NCI-H1105 (cell line): ENCODE data around the gene SPTBN2.
A peak's percentile ranks its signal among the peaks of the same experiment; 100 is the strongest.

Experiments
- DNase-seq: peaks from one replicate; lab custom pipeline; 2025; lab: John Stamatoyannopoulos, UW

The SPTBN2 gene

GRCh38 chr11:66638177-66639065, 90.6 kb downstream of the SPTBN2 start, which contains the start of gene RBM4:
TSS of gene RBM4 (plus strand) at chr11:66638703. CDS start at chr11:66639712, 1,009 bp downstream.
- peak; percentile 100 for DNase-seq

GRCh38 chr11:66637557-66638176, 91.3 kb downstream of the SPTBN2 start:
- no peak for DNase-seq

GRCh38 chr11:66636411-66636810, 92.6 kb downstream of the SPTBN2 start:
- DNase-seq = no peak
